ENCODE measurements around the gene FTCD. TPM values are rescaled to one million over a fixed set of nuclear protein-coding genes. Genes with fewer than 3 reads are reported as not detected.

Gene FTCD
- total and polyA plus RNA-seq, 9 of the 15 experiments (the other 6 are each of a cell fraction or from before 2014, with no cell fraction given), result 0.11 to 1.6 (median 0.67) TPM; not detected in 5

DNA sequence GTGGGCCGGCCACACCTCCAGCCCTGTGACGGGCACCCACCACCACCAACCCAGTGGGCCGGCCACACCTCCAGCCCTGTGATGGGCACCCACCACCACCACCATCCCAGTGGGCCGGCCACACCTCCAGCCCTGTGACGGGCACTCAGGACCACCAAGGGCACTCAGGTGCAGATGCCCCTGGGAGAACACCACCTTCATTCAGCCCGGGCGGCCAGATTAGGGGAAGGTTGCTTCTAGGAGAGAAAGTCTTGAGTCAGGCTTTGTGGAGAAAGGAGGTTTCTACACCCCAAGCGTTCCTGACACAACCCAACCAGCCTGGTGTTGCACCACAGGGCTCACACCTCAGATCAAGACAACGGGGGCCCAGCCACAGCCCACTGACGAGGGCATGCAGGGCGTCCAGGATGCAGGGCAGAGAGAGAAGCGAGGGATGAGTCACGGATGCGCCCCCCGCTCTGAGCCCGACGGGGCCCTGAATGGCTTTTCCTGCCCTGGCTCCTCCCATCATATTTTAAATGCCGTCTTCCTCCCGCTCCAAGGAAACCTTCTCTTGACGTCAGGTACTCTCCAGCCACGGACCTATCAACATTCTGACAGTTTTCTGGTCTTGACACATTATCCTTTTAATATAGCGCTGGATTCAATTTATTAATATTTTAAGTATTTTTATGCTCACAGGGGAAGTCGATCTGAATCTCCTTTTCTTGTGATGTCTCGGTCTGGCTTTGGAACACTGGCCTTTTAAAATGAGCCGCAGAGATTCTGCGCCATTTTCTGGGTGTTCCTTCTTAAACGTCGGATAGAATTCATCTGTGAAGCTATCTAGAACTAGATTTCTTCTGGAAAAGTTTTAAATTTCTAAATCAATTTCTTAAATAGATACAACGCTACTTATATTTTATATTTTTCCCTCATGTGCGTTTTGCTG, 29.5 kb upstream of the FTCD start (continued):
- TF ChIP-seq, protein P1, sequence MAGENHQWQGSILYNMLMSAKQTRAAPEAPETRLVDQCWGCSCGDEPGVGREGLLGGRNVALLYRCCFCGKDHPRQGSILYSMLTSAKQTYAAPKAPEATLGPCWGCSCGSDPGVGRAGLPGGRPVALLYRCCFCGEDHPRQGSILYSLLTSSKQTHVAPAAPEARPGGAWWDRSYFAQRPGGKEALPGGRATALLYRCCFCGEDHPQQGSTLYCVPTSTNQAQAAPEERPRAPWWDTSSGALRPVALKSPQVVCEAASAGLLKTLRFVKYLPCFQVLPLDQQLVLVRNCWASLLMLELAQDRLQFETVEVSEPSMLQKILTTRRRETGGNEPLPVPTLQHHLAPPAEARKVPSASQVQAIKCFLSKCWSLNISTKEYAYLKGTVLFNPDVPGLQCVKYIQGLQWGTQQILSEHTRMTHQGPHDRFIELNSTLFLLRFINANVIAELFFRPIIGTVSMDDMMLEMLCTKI (IDR thresholded peaks at IDR 0.05; ENCODE audit: partially characterized antibody), result no peak
- TF ChIP-seq CCNT2 (IDR thresholded peaks at IDR 0.05; ENCODE audit: borderline replicate concordance, extremely low read depth, insufficient read length, low read depth, low read length), result peak; percentile 10
- TF ChIP-seq, protein P2, sequence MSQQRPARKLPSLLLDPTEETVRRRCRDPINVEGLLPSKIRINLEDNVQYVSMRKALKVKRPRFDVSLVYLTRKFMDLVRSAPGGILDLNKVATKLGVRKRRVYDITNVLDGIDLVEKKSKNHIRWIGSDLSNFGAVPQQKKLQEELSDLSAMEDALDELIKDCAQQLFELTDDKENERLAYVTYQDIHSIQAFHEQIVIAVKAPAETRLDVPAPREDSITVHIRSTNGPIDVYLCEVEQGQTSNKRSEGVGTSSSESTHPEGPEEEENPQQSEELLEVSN (IDR thresholded peaks at IDR 0.05; ENCODE audit: borderline replicate concordance in 1 of 2, extremely low read depth in 1 of 2, insufficient read depth in 1 of 2, insufficient read length in 1 of 2, low read depth in 1 of 2, low read length in 1 of 2, poor library complexity in 1 of 2, severe bottlenecking in 1 of 2), result peak in 1 of 2 experiments; percentile 45
- TF ChIP-seq PTBP1 (IDR thresholded peaks at IDR 0.05; ENCODE audit: low read depth, low read length), result no peak
- no peak for TF ChIP-seq YBX1 (IDR thresholded peaks at IDR 0.05)
- peak; percentile 89 for TF ChIP-seq CHD2 (IDR thresholded peaks at IDR 0.05; ENCODE audit: low read depth, low read length)
- TF ChIP-seq SNIP1 (IDR thresholded peaks at IDR 0.05; ENCODE audit: low read depth), result no peak
- no peak for TF ChIP-seq KHSRP (IDR thresholded peaks at IDR 0.05)
- no peak; a peak in 1 of 4 replicates for TF ChIP-seq TRIM24 (IDR thresholded peaks at IDR 0.05)
- peak; percentile 57 for TF ChIP-seq POLR2H (tag; IDR thresholded peaks at IDR 0.05; ENCODE audit: low read depth)
- TF ChIP-seq, protein P3, sequence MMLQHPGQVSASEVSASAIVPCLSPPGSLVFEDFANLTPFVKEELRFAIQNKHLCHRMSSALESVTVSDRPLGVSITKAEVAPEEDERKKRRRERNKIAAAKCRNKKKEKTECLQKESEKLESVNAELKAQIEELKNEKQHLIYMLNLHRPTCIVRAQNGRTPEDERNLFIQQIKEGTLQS (IDR thresholded peaks at IDR 0.05), result peak; percentile 89
- TF ChIP-seq, protein P3 (CRISPR knock-in tag; conservative IDR thresholded peaks at IDR 0.05), result peak; percentile 27; the same call in 1 of the 2 replicates
- TF ChIP-seq BHLHE40 (IDR thresholded peaks at IDR 0.05; ENCODE audit: low read length), result no peak
- TF ChIP-seq GTF2F1 (IDR thresholded peaks at IDR 0.05; ENCODE audit: low read depth, low read length), result no peak; the same call in 1 of the 2 replicates
- TF ChIP-seq ETV1 (tag; conservative IDR thresholded peaks at IDR 0.05; ENCODE audit: low read depth), result peak; percentile 27; the same call in 1 of the 2 replicates
- TF ChIP-seq, protein P4, sequence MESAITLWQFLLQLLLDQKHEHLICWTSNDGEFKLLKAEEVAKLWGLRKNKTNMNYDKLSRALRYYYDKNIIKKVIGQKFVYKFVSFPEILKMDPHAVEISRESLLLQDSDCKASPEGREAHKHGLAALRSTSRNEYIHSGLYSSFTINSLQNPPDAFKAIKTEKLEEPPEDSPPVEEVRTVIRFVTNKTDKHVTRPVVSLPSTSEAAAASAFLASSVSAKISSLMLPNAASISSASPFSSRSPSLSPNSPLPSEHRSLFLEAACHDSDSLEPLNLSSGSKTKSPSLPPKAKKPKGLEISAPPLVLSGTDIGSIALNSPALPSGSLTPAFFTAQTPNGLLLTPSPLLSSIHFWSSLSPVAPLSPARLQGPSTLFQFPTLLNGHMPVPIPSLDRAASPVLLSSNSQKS (CRISPR knock-in tag; IDR thresholded peaks at IDR 0.05), result no peak
- TF ChIP-seq SMARCA5 (IDR thresholded peaks at IDR 0.05), result no peak
- TF ChIP-seq ZKSCAN3 (CRISPR knock-in tag; IDR thresholded peaks at IDR 0.05), result no peak
- no peak for TF ChIP-seq TEAD4 (IDR thresholded peaks at IDR 0.05; ENCODE audit: low read length)
- no peak for TF ChIP-seq TEAD4 (CRISPR knock-in tag; IDR thresholded peaks at IDR 0.05; ENCODE audit: borderline replicate concordance)
- TF ChIP-seq NBN (IDR thresholded peaks at IDR 0.05; ENCODE audit: low read depth), result no peak
- no peak for TF ChIP-seq PHF20 (IDR thresholded peaks at IDR 0.05; ENCODE audit: partially characterized antibody)
- TF ChIP-seq ZNF347 (CRISPR knock-in tag; IDR thresholded peaks at IDR 0.05; ENCODE audit: low read depth), result no peak
